NCI-H1694 (cell line): ENCODE measurements around the gene TESK2.
"Not testable (repeated sequence)": the region's sequence is repeated elsewhere in the genome, so short reads cannot be mapped to it uniquely, and the experiment has no call there.

Experiments
- DNase-seq: peaks from one replicate; lab custom pipeline; 2025; lab: John Stamatoyannopoulos, UW

TESK2 gene

DNA sequence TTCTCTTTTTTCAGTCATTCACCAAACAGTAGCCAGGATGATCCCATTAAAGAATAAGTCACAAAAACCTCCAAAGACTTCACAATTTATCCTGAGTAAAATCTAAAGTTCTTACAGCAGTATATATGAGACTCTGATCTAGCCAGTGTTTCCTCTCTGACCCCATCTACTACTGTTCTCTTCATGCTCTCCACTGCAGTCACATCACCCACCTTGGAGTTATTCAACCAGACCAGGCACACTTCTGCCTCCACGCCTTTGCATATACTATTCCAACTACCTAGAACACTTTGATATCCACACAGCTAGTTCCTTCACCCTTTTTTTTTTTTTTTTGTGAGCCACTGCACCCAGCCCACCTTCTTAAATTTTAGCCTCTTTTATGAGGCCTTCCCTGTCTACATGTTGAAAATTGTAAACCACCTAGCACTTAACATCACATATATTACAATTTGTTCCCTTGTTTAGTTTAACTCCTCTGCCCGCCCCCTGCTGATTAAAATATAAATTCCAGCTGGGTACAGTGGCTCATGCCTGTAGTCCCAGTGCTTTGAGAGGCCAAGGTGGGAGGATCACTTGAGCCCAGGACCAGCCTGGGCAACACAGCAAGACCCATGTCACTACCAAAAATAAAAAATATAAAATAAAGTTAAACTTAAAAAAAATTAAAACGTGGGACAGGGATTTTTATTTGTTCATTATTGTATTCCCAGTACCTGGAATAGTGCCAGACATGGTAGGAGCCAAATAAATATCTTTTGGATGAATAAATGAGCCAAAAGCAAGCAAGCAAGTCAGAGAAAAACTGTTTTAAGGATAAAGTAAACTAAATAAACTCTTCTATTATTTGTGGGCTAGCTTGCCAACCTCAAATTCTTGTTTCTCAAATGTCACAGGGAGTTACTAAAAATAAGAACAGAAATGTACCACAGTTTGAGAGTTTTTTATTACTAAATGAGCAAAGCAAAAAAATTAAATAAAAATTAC, 115.6 kb downstream of the TESK2 start:
- DNase-seq = no peak

DNA sequence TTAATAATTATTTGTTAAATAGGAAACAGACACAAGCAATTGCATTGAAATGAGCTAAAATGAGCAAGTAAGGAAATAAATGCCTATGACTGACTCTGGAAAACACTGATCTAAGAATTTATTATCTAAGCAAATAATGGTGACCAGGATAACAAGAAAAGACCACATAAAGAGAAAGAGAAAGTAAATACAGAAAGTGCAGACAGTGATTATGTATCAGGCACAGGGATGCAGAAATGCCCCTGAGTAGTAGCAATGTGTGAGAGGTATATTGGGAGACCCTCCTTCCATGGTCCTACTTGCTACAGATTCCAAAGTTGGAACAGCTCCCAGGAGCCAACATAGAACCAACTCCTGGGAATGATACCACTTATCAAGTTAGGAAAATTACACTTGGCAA, 117.4 kb downstream of the TESK2 start:
- no peak for DNase-seq

- no peak for DNase-seq
Measured at GRCh38 chr1:45370575-45370974, 120.4 kb downstream of the TESK2 start.

DNA sequence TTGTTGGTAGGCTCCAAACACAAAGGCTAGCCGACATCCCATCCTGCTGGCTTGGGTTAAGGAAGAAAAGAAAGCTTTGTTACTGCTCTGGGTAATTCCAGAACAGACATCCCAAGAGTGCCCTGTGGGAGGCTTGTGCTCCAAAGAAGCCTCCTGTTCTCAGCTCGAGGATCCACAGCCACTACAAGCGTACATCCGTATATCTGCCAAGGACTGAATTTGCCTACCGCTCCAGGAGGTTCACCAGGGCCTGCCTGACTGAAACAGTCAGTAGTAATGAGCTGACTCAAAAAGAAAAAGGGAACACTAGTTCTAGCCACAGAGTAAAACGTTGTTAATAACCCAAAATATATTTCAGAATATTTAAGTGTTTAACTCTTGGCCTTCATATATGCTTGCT, 125.9 kb downstream of the TESK2 start:
- DNase-seq = no peak

DNA sequence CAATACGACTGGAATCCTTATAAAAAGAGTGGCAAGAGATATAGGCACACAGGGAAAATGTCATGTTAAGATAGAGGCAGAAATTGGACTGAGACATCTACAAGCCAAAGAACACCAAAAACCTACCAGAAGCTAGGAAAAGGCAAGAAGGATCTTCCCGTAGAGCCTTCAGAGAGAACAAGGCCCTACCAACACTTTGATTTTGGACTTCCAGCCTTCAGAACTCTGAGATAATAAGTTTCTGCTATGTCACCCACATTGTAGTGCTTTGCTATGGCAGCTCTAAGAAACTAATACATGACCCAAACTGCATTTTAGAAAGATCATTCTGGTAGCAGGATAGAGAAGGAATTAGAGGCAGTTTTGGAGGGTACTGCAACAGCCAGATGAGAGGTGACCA, 126.7 kb downstream of the TESK2 start:
- DNase-seq = no peak

DNA sequence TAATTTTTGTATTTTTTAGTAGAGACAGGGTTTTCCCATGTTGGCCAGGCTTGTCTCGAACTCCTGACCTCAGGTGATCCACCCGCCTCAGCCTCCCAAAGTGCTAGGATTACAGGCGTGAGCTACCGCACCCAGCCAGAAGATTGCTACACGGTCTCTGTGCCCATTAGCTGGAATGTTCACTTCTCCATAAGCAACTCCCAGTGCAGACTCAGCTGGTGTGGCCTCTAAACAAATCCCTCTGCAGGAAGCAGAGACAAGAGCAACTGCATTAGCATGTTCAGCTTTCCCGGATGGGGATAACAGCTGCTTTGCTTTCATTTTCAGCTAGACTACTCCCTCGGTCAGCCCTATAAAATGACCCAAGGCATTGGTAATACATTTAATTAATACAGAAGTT, 130.0 kb downstream of the TESK2 start:
- not testable (repeated sequence) for DNase-seq

- peak; percentile 55 for DNase-seq
Measured at GRCh38 chr1:45359882-45360513, 131.0 kb downstream of the TESK2 start.

DNA sequence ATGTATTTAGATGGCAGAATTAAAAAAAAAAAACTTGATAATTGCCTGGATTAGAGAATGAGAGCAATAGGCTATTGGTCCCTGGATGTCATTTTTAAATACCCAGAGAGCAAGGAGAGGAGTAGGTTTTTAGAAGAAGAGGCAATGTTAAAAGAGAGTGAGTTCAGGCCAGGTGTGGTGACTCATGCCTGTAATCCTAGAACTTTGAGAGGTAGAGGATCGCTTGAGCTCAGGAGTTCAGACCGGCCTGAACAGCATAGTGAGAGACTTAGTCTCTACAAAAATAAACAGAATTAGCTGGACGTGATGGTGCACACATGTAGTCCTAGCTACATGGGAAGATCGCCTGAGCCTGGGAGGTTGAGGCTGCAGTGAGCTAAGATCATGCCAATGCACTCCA, 134.8 kb downstream of the TESK2 start:
- no peak for DNase-seq

DNA sequence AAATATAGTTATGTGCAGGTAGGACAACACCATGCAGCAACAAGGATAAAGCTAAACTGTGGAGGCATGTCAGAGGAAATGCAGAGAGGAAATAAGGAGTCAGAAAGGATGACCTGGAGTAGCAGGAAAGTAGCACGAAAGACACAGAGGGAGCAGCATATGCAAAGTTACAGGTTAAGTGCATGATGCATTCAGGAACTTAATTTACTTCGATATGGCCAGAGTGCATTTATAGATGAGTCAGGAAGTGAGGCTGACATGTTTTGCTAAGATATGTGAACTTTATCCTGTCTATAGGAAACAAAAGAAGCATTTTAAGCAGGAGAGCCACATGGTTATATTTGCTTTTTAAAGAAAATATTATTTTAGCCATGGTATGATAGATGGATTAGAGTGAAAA, 135.3 kb downstream of the TESK2 start:
- no peak for DNase-seq

GRCh38 chr1:45354838-45355237, 136.1 kb downstream of the TESK2 start:
- DNase-seq = no peak

DNA sequence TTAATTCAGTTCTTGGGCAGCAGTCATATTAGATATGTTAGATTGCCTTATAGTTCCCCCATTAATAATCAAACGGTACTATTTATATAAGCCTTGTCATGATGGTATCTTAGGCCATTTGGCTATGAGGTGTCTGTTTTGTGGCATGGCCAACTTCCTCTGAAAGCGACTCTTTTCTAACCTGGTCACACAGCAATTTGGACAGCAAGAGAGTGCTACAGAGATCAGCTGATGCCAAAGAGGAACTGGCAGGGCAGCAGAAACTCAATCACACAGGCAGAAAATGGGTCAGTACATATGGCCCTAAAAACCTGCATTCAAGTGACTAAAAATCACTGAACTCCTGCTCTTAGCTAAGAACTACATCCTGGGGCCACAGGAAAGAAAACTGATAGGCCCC, 137.3 kb downstream of the TESK2 start:
- no peak for DNase-seq

- DNase-seq = no peak
Measured at GRCh38 chr1:45351508-45351907, 139.5 kb downstream of the TESK2 start.

- DNase-seq = no peak
Measured at GRCh38 chr1:45348966-45349677, 141.8 kb downstream of the TESK2 start.

DNA sequence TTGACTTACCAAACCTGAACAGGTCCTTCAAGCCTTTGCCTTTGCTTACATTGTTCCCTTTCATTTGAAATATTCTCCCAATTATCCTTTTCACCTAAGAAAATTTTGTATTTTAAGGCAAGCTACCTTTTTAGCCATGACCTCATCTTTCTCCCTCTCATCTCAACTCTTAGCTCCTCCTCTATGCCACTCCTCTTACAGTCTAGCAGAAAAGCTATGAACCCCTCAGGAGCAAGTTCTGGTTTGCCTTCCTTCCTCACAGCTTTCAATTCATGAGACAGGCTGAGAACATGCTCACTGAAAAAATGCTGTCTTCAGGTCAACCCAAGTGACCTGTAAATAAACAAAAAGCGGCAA, 142.4 kb downstream of the TESK2 start:
- DNase-seq = no peak

- DNase-seq = no peak
Measured at GRCh38 chr1:45348020-45348419, 142.9 kb downstream of the TESK2 start.

GRCh38 chr1:45346473-45346872, 144.5 kb downstream of the TESK2 start:
- no peak for DNase-seq

DNA sequence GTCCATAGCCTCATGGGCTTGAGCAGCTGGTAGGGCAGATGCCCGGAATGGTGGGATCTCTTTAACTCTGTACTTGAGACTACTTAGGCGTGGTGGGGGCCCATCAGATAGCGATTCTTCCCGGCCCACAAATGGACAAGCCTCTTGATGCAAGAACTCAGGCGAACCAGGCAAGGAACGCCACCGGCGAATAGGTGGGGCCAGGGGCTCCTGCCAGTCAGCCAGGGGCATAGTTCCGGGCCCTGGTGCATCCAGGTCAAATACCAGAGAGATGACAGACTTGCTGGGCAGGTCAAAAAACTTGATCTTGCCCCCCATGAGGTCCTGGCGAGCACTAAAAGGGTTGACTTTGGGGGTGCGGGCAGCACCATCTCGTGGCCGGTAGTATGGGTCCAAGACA, 145.9 kb downstream of the TESK2 start:
- DNase-seq = no peak

- DNase-seq = no peak
Measured at GRCh38 chr1:45344499-45344898, 146.5 kb downstream of the TESK2 start.

- DNase-seq = peak; percentile 40
Measured at GRCh38 chr1:45340816-45341466, 150.0 kb downstream of the TESK2 start.

DNA sequence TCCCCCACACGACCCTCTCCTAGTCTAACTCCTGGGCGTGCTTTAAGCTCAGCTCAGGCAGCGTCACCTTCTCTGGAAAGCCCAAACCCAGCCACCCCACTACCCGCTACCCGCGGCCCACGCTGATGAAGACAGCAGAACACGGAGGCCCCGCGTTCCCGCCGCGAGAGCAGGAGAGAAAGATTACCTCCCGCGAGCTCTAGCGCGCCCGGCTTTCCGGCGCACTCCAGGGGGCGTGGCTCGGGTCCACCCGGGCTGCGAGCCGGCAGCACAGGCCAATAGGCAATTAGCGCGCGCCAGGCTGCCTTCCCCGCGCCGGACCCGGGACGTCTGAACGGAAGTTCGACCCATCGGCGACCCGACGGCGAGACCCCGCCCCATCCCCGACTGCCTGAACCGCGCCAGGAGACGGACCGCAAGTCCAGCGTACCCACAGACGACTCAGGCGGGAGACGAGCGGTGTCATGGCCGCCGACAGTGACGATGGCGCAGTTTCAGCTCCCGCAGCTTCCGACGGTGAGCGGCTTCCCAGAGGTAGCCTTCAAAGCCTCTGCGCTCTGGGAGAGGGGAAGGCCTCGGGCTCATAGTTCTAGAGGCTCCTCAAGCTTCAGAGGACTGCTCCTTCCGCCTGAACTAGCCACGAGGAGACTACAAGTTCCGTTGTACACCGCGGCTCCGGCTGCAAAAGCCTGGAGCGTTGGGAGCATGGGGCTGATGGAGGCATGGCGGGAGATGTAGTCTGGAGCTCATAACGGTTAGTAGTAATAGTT, 151.0 kb downstream of the TESK2 start, which contains the start of the genes MUTYH and TOE1:
Gene MUTYH (minus strand): TSS at position 652 of the 770 bp plus-strand sequence. CDS start 5,935 bp downstream, outside the sequence.
Gene TOE1 (plus strand): TSS at position 382 of the 770 bp plus-strand sequence. CDS start 83 bp downstream, at position 465.
- DNase-seq = peak; percentile 87

GRCh38 chr1:45337630-45338325, 153.2 kb downstream of the TESK2 start:
- DNase-seq = no peak
